Endothelial cell of umbilical vein (primary cell): Measurements from ENCODE around the gene BRWD1. TPM values are rescaled to one million over a fixed set of nuclear protein-coding genes. Genes with fewer than 3 reads are reported as not detected.

Experiments used
- BruUV-seq: library from RNA; stranded (reverse); fragments of 400-500 nt; replicated peaks from 2 replicates; lab custom pipeline; 2021; lab: Mats Ljungman, UMichigan
- CTCF ChIA-PET: fragments of 300-600, 350-600 bp; sonication (Branson Sonifier 250); formaldehyde crosslinking; loops from one replicate; lab custom pipeline; 2021; ENCODE audit warnings: antibody characterized with exemption, inconsistent platforms; lab: Charles Lee
- POLR2A ChIA-PET: fragments of 300-600, 350-600 bp; sonication (Branson Sonifier 250); formaldehyde crosslinking; loops from one replicate; lab custom pipeline; 2021; ENCODE audit warnings: antibody characterized with exemption, inconsistent platforms; lab: Charles Lee
- DNase-seq: peaks from one replicate; pipeline ENCODE4 v3.0.0-alpha.2; 2011; ENCODE audit warnings: low read depth, low spot score
- FAIRE-seq: peaks from 2 replicates; lab custom pipeline; 2011; peaks lifted over from hg19 to GRCh38; lab: Jason Lieb, UNC
- H2AFZ ChIP-seq: 2 replicates; pipeline ENCODE4 v1.6.0; 2012; ENCODE audit warnings: low read depth, low read length, control low read depth, inconsistent platforms
- H3K27ac ChIP-seq: 2 replicates; pipeline ENCODE4 v1.5.1; 2011; ENCODE audit warnings: low read depth, mild to moderate bottlenecking, control low read depth, low read length, moderate library complexity; ENCODE audit not compliant: insufficient read depth
- H3K27me3 ChIP-seq, 2 experiments: 2 replicates each; pipeline versions ENCODE4 v1.6.0 to v1.6.1; 2011; ENCODE audit warnings: low read length in 2 of 2, mixed read lengths in 1 of 2; ENCODE audit not compliant: control insufficient read depth in 2 of 2, insufficient read depth in 2 of 2
- H3K36me3 ChIP-seq, 2 experiments: 2 replicates in 1 of 2; 3 replicates in 1 of 2; pipeline ENCODE4 v1.5.1; 2011; ENCODE audit warnings: low read length in 2 of 2, mild to moderate bottlenecking in 1 of 2, moderate library complexity in 1 of 2; ENCODE audit not compliant: control insufficient read depth in 2 of 2, insufficient read depth in 2 of 2; ENCODE audit errors: extremely low read depth in 1 of 2
- H3K4me1 ChIP-seq: 3 replicates; pipeline ENCODE4 v1.5.1; 2011; ENCODE audit warnings: mild to moderate bottlenecking, low read length; ENCODE audit not compliant: control insufficient read depth, insufficient read depth; ENCODE audit errors: extremely low read depth
- H3K4me2 ChIP-seq: 2 replicates; pipeline ENCODE4 v1.6.1; 2011; ENCODE audit warnings: low read length, control low read depth, mixed read lengths; ENCODE audit not compliant: insufficient read depth
- H3K4me3 ChIP-seq, 3 experiments: fragments of 200-600 bp in 1 of 3; sonication (generic), shearing (Covaris generic) in 1 of 3; replicated peaks in 1 of 3; 2 replicates each; pipeline ENCODE4 v1.5.1; 2011 to 2016; ENCODE audit warnings: control low read depth in 3 of 3, low read length in 3 of 3, mild to moderate bottlenecking in 2 of 3, inconsistent platforms in 1 of 3, low read depth in 1 of 3, moderate library complexity in 1 of 3; ENCODE audit not compliant: insufficient read depth in 1 of 3
- H3K79me2 ChIP-seq: 2 replicates; pipeline ENCODE4 v1.6.0; 2012; ENCODE audit warnings: low read length, inconsistent platforms; ENCODE audit not compliant: control insufficient read depth, insufficient read depth
- H3K9ac ChIP-seq: replicated peaks from 2 replicates; pipeline ENCODE3; 2011; ENCODE audit warnings: low read length, control low read depth; ENCODE audit not compliant: insufficient read depth; ENCODE audit errors: extremely low read depth
- H3K9me1 ChIP-seq: replicated peaks from 3 replicates; pipeline ENCODE4 v1.6.0; 2011; ENCODE audit warnings: mild to moderate bottlenecking, low read length; ENCODE audit not compliant: control insufficient read depth, insufficient read depth; ENCODE audit errors: extremely low read depth
- H3K9me3 ChIP-seq: replicated peaks from 2 replicates; pipeline ENCODE4 v1.5.1; 2012; ENCODE audit warnings: low read length, inconsistent platforms; ENCODE audit not compliant: control insufficient read depth, insufficient read depth
- H4K20me1 ChIP-seq: replicated peaks from 2 replicates; pipeline ENCODE3; 2011; ENCODE audit warnings: mild to moderate bottlenecking, low read length; ENCODE audit not compliant: control insufficient read depth, insufficient read depth; ENCODE audit errors: extremely low read depth
- EZH2 ChIP-seq: IDR thresholded peaks from 2 replicates; pipeline ENCODE4 v1.6.1; 2012; ENCODE audit warnings: borderline replicate concordance, low read depth, mild to moderate bottlenecking, moderate library complexity, low read length, inconsistent platforms; ENCODE audit not compliant: severe bottlenecking
- FOS ChIP-seq: IDR thresholded peaks from 2 replicates; pipeline ENCODE4 v1.6.1; 2011; ENCODE audit warnings: mild to moderate bottlenecking, low read length, moderate library complexity, borderline replicate concordance; ENCODE audit not compliant: insufficient read depth
- GATA2 ChIP-seq: IDR thresholded peaks from 2 replicates; pipeline ENCODE4 v1.7.0; 2011; ENCODE audit warnings: low read depth, mild to moderate bottlenecking, moderate library complexity, mixed read lengths, low read length; ENCODE audit not compliant: insufficient read length, insufficient read depth
- JUN ChIP-seq: IDR thresholded peaks from 2 replicates; pipeline ENCODE4 v1.6.1; 2011; ENCODE audit warnings: borderline replicate concordance, low read depth; ENCODE audit not compliant: insufficient read length, insufficient read depth
- MYC ChIP-seq: IDR thresholded peaks from one replicate; pipeline ENCODE4 v1.6.1; 2011; ENCODE audit warnings: mild to moderate bottlenecking, low read depth, low read length
- POLR2A ChIP-seq: IDR thresholded peaks from 2 replicates; pipeline ENCODE4 v1.6.1; 2012; ENCODE audit warnings: low read depth, mild to moderate bottlenecking, control low read depth, low read length
- POLR2AphosphoS5 ChIP-seq: IDR thresholded peaks from 2 replicates; pipeline ENCODE4 v1.6.1; 2012; ENCODE audit warnings: low read depth, mild to moderate bottlenecking, control low read depth, low read length, moderate library complexity; ENCODE audit not compliant: insufficient read depth
- dilution Hi-C: fragments of 300-500 bp; cut with MboI; formaldehyde crosslinking; loops from one replicate; pipeline ENCODE4 v1.15.0; 2019; ENCODE audit warnings: low sequenced_read_pairs; ENCODE audit not compliant: extremely low pct_ligation_motif_present
- intact Hi-C: fragments of 100-400 bp; cut with micrococcal nuclease; formaldehyde crosslinking; loops from one replicate; pipeline ENCODE4 v1.10.0; 2022
- polyA plus RNA-seq, 4 experiments: library from polyadenylated mRNA; depleted of rRNA in 3 of 4; stranded (reverse) in 3 of 4; unstranded in 1 of 4; fragments of >200 nt; gene quantifications; 2 replicates each; pipeline versions ENCODE4 v1.2.1 to v1.2.3, GENCODE V29; 2011 to 2012; ENCODE audit warnings: missing spikeins in 1 of 4
- total RNA-seq: library from RNA; stranded (reverse); gene quantifications from 2 replicates; pipeline ENCODE4 v1.2.3, GENCODE V29; 2021
- TF ChIP-seq, protein P1 (sequence below), 2 donors: IDR thresholded peaks; 1 replicate in 1 of 2; 2 replicates in 1 of 2; pipeline ENCODE4 v1.5.1; 2011; ENCODE audit warnings: low read length in 2 of 2, mild to moderate bottlenecking in 2 of 2, moderate library complexity in 2 of 2, control low read depth in 1 of 2, inconsistent platforms in 1 of 2, low read depth in 1 of 2; ENCODE audit not compliant: insufficient read depth in 1 of 2; ENCODE audit errors: extremely low read depth in 1 of 2
- TF ChIP-seq, protein P2 (sequence below): IDR thresholded peaks from 2 replicates; pipeline ENCODE4 v1.6.1; 2011; ENCODE audit not compliant: insufficient read depth, insufficient read length

Gene BRWD1
- total and polyA plus RNA-seq, 2 donors (not counting 3 experiments of a cell fraction or from before 2014, with no cell fraction given), result 6.1 to 33.2 TPM

DNA sequence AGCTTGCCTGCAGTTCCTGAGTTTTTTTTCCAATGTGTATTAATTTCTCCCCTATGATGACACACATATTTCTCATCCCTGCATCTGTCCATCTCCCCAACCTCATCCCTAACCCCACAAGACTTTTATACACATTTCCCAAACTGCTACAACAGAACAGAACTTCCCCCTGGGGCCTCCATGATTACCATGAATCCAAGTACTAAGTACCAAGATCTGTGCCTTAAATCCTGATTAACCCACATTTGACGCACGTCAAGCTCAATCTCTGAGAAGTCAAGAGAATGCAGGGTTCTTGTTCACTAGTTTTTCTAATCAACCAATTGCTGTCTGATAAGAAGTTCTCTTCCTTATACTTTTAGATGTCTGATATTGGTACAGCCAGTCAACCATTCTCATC, 25.8 kb upstream of the BRWD1 start:
- CTCF ChIA-PET, result interaction anchor here (1.2 to 1.7 kb wide), 3 partner anchors 9 to 114 kb away, joined by 3 to 8 read pairs (median 3); partner anchors contain the start of gene HMGN1
- BruUV-seq, result no TSS peak
- H3K4me1 ChIP-seq, result no peaks in the 10 kb centered on the region

More for the DNA sequence above, 25.8 kb upstream of the BRWD1 start:
- H3K4me3 ChIP-seq, result no peak overlapping the region
- H3K27me3 ChIP-seq, result no peaks in the 10 kb centered on the region
- H3K79me2 ChIP-seq, result no peaks in the 10 kb centered on the region
- DNase-seq (no peak), FAIRE-seq (no peak)
- H4K20me1 ChIP-seq, result no peaks in the 10 kb centered on the region
- H3K27ac ChIP-seq, result no peak overlapping the region
- TF ChIP-seq, protein P1, sequence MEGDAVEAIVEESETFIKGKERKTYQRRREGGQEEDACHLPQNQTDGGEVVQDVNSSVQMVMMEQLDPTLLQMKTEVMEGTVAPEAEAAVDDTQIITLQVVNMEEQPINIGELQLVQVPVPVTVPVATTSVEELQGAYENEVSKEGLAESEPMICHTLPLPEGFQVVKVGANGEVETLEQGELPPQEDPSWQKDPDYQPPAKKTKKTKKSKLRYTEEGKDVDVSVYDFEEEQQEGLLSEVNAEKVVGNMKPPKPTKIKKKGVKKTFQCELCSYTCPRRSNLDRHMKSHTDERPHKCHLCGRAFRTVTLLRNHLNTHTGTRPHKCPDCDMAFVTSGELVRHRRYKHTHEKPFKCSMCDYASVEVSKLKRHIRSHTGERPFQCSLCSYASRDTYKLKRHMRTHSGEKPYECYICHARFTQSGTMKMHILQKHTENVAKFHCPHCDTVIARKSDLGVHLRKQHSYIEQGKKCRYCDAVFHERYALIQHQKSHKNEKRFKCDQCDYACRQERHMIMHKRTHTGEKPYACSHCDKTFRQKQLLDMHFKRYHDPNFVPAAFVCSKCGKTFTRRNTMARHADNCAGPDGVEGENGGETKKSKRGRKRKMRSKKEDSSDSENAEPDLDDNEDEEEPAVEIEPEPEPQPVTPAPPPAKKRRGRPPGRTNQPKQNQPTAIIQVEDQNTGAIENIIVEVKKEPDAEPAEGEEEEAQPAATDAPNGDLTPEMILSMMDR (IDR thresholded peaks at IDR 0.05; ENCODE audit: extremely low read depth in 1 of 2, insufficient read depth in 1 of 2, low read depth in 1 of 2, low read length in 2 of 2), result no peak
- no peak for TF ChIP-seq GATA2
- TF ChIP-seq EZH2, result no peak
- no peak for TF ChIP-seq MYC
- no peak for TF ChIP-seq POLR2AphosphoS5
- TF ChIP-seq, protein P2, sequence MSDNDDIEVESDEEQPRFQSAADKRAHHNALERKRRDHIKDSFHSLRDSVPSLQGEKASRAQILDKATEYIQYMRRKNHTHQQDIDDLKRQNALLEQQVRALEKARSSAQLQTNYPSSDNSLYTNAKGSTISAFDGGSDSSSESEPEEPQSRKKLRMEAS, result no peak
- TF ChIP-seq FOS, result no peak
- no peak for TF ChIP-seq POLR2A
- TF ChIP-seq JUN, result no peak
- POLR2A ChIA-PET, result interaction anchor here (0.6 kb wide), 1 partner anchor 8 kb away, joined by 4 read pairs; no protein-coding TSS in a partner anchor
- no peak overlapping the region for H3K9ac ChIP-seq
- H3K4me2 ChIP-seq, result no peak overlapping the region
- no peaks in the 10 kb centered on the region for H3K9me3 ChIP-seq
- dilution Hi-C loops (no loop called here), intact Hi-C loops (no loop called here)
- no peaks in the 10 kb centered on the region for H3K9me1 ChIP-seq
- H3K36me3 ChIP-seq, result peaks cover 10 to 20% of the 10 kb centered on the region in 2 experiments
- no peak overlapping the region for H2AFZ ChIP-seq
